ENCODE measurements around the gene WDR45.

WDR45 gene

DNA sequence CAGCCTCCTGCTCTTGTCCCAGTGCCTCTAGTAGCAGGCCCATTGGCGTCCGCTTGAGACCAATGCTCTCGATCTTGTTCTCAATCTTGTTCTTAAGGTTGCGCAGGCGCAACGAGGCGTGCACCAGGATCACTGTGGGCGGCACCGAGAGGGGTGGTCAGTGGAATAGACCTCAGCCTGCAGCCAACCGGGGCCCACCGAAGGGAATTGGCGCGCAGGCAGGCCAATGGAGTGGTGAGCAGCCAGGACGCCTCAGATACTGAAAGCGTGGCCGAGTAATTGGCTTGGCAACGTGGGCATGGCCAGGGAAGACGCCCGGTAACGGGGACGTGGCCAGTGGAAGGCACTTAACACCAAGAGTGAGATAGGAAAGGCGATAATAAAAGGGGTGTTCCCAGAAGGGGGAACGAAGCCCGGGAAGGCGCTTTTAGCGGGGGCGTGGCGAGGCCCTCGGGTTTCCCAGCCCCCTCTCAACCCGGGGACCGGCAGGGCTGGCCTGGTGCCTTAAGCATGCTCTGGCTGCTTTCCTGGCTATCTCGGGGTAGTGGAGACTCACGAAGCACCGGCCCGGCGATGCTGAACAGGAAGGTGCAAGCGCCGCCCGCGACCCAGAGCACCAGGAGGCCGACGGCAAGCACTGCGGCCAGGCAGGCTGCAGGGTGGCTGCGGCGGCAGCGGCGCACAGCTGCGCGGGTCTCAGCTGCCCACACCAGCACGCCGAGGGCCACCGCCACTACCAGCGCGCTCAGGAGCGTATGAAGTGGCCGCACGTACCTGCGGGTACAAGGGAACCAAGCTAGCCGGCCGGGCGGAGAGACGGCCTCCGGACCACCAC is 7.6 kb downstream of the WDR45 start:
- H3K9me3 ChIP-seq (ENCODE audit: control insufficient read depth, insufficient read depth, low read depth, low read length) = no peaks in the 10 kb centered on the region
- no peak overlapping the region for H3K4me3 ChIP-seq (ENCODE audit: low read depth, low read length)
- POLR2A ChIA-PET = no interaction called here
- no peak overlapping the region for H3K27ac ChIP-seq (ENCODE audit: extremely low read depth, low read depth, low read length)
- no peak for TF ChIP-seq ZNF274 (IDR thresholded peaks at IDR 0.05; ENCODE audit: low read length)
- no peak for TF ChIP-seq ZNF274 (tag by site-specific recombination; IDR thresholded peaks at IDR 0.05; ENCODE audit: borderline replicate concordance)
- TF ChIP-seq, protein P1, sequence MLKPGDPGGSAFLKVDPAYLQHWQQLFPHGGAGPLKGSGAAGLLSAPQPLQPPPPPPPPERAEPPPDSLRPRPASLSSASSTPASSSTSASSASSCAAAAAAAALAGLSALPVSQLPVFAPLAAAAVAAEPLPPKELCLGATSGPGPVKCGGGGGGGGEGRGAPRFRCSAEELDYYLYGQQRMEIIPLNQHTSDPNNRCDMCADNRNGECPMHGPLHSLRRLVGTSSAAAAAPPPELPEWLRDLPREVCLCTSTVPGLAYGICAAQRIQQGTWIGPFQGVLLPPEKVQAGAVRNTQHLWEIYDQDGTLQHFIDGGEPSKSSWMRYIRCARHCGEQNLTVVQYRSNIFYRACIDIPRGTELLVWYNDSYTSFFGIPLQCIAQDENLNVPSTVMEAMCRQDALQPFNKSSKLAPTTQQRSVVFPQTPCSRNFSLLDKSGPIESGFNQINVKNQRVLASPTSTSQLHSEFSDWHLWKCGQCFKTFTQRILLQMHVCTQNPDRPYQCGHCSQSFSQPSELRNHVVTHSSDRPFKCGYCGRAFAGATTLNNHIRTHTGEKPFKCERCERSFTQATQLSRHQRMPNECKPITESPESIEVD (tag by site-specific recombination; IDR thresholded peaks at IDR 0.05) = no peak
- TF ChIP-seq, protein P2, sequence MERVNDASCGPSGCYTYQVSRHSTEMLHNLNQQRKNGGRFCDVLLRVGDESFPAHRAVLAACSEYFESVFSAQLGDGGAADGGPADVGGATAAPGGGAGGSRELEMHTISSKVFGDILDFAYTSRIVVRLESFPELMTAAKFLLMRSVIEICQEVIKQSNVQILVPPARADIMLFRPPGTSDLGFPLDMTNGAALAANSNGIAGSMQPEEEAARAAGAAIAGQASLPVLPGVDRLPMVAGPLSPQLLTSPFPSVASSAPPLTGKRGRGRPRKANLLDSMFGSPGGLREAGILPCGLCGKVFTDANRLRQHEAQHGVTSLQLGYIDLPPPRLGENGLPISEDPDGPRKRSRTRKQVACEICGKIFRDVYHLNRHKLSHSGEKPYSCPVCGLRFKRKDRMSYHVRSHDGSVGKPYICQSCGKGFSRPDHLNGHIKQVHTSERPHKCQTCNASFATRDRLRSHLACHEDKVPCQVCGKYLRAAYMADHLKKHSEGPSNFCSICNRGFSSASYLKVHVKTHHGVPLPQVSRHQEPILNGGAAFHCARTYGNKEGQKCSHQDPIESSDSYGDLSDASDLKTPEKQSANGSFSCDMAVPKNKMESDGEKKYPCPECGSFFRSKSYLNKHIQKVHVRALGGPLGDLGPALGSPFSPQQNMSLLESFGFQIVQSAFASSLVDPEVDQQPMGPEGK (tag by site-specific recombination; IDR thresholded peaks at IDR 0.05) = no peak
- TF ChIP-seq, protein P3, sequence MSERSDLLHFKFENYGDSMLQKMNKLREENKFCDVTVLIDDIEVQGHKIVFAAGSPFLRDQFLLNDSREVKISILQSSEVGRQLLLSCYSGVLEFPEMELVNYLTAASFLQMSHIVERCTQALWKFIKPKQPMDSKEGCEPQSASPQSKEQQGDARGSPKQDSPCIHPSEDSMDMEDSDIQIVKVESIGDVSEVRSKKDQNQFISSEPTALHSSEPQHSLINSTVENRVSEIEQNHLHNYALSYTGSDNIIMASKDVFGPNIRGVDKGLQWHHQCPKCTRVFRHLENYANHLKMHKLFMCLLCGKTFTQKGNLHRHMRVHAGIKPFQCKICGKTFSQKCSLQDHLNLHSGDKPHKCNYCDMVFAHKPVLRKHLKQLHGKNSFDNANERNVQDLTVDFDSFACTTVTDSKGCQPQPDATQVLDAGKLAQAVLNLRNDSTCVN (tag by site-specific recombination; optimal IDR thresholded peaks at IDR 0.05) = no peak
- no peak for TF ChIP-seq ZNF23 (tag by site-specific recombination; IDR thresholded peaks at IDR 0.05; ENCODE audit: borderline replicate concordance)
- TF ChIP-seq ZFP37 (tag by site-specific recombination; IDR thresholded peaks at IDR 0.05) = no peak
- TF ChIP-seq ZNF292 (tag by site-specific recombination; IDR thresholded peaks at IDR 0.05; ENCODE audit: borderline replicate concordance, low read depth) = no peak
- no peak for TF ChIP-seq ZNF48 (tag by site-specific recombination; IDR thresholded peaks at IDR 0.05)
- no peak for TF ChIP-seq ZNF677 (tag by site-specific recombination; IDR thresholded peaks at IDR 0.05)
- no peak for TF ChIP-seq ZBTB48 (tag by site-specific recombination; IDR thresholded peaks at IDR 0.05)
- TF ChIP-seq YY2 (tag by site-specific recombination; IDR thresholded peaks at IDR 0.05) = no peak
- TF ChIP-seq, protein P4, sequence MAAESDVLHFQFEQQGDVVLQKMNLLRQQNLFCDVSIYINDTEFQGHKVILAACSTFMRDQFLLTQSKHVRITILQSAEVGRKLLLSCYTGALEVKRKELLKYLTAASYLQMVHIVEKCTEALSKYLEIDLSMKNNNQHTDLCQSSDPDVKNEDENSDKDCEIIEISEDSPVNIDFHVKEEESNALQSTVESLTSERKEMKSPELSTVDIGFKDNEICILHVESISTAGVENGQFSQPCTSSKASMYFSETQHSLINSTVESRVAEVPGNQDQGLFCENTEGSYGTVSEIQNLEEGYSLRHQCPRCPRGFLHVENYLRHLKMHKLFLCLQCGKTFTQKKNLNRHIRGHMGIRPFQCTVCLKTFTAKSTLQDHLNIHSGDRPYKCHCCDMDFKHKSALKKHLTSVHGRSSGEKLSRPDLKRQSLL (tag by site-specific recombination; IDR thresholded peaks at IDR 0.05) = no peak
- TF ChIP-seq GFI1B (tag by site-specific recombination; IDR thresholded peaks at IDR 0.05) = no peak
- no peak for TF ChIP-seq ZNF24 (tag by site-specific recombination; IDR thresholded peaks at IDR 0.05)
- TF ChIP-seq ZNF785 (tag by site-specific recombination; IDR thresholded peaks at IDR 0.05) = no peak
- CTCF ChIA-PET = no interaction called here
- H3K4me1 ChIP-seq (ENCODE audit: control insufficient read depth, insufficient read depth, low read length) = peaks cover 4% of the 10 kb centered on the region; the same call in 1 of the 2 replicates
- H3K36me3 ChIP-seq (ENCODE audit: control insufficient read depth in 2 of 2, insufficient read depth in 1 of 2, low read length in 2 of 2) = peaks cover 0 to 41% of the 10 kb centered on the region in 2 experiments; a peak in 1 of 3 replicates

DNA sequence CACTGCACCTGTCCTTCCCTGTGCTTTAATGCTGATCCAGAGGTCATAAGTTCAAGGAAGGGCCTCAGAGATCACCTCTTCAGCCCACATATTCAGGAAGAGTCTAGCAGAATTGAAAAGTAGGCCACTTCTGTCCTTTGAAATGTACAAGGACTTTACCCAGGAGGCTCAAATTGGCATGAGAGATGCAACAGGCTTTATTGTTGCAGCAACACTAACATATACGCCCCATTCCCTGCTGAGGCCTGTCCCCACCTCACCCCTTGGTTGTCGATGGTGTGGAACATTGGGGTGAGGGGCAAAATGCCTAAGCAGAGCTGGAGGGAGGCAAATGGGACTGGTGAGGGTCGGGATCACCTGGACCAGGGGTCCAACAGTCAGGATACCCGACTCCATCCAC is 8.7 kb downstream of the WDR45 start:
- TF ChIP-seq SCRT1 (tag by site-specific recombination; IDR thresholded peaks at IDR 0.05; ENCODE audit: borderline replicate concordance) (0 out of 2 replicates have a peak, but pooled peaks have one; percentile 15), SCRT2 (tag by site-specific recombination; IDR thresholded peaks at IDR 0.05) (peak; percentile 82), ZNF707 (tag by site-specific recombination; IDR thresholded peaks at IDR 0.05) (no peak)
- POLR2A ChIA-PET = no interaction called here
- CTCF ChIA-PET = no interaction called here

More for the DNA sequence above, 8.7 kb downstream of the WDR45 start:
- peaks cover 0 to 38% of the 10 kb centered on the region in 2 experiments; a peak in 1 of 3 replicates for H3K36me3 ChIP-seq (ENCODE audit: control insufficient read depth in 2 of 2, insufficient read depth in 1 of 2, low read length in 2 of 2)
- H3K4me3 ChIP-seq (ENCODE audit: low read depth, low read length) = no peak overlapping the region
- H3K27ac ChIP-seq (ENCODE audit: extremely low read depth, low read depth, low read length) = no peak overlapping the region
- peaks cover 4% of the 10 kb centered on the region; the same call in 1 of the 2 replicates for H3K4me1 ChIP-seq (ENCODE audit: control insufficient read depth, insufficient read depth, low read length)
- H3K9me3 ChIP-seq (ENCODE audit: control insufficient read depth, insufficient read depth, low read depth, low read length) = no peaks in the 10 kb centered on the region

All from HEK293 (cell line).